Measurements from ENCODE around the gene LCNL1. TPM values are rescaled to one million over a fixed set of nuclear protein-coding genes. Genes with fewer than 3 reads are reported as not detected.

LCNL1 gene
- total RNA-seq, 1 donor from 2014 or later, result 0.45 TPM

DNA sequence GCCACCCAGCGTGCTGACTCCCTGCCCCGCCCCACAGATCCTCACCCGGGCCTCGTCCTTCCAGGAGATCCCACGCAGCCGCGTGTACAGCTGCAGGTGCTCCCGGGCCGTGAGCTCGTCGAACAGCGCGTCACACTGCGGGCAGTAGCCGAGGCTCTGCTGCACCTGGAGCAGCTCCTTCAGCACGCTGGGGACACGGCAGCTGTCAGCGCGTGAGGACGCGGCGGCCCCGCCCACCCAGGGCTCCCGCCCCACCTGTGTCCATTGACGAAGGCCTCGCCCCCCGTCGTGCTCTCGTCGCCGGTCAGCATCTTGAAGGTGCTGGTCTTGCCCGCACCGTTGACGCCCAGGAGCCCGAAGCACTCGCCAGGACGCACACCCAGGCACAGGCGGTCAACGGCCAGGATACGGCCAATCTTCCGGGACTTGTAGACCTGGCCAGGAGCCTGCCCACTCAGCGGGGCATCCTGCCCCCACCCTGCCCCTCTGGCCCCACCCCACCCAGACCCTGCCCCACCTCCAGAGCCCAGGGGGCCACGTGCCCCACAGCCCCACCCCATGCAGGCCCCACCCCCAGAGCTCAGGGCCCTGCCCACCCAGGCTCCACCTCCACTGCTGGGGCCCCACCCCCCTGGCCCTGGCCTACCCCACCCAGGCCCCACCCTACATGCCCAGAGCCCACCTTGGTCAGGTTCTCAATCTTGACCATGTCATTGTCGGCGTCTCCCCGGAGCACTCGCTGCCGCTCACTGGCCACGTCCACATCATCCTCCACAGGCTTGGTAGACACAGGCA lies 27.3 kb downstream of the LCNL1 start:
- H3K27ac ChIP-seq (ENCODE audit: low read depth, low read length), result no peak overlapping the region

GRCh38 chr9:137011156-137011555 lies 28.4 kb downstream of the LCNL1 start:
- no peaks in the 10 kb centered on the region for H3K4me1 ChIP-seq (ENCODE audit: insufficient read depth, low read length)
- H3K27ac Mint-ChIP-seq (ENCODE audit: unreplicated experiment), result no peak overlapping the region
- no peaks in the 10 kb centered on the region for H3K36me3 ChIP-seq (ENCODE audit: insufficient read depth, low read length)
- H3K4me3 ChIP-seq (ENCODE audit: insufficient read depth, low read depth, low read length), result no peak overlapping the region
- H3K9me3 ChIP-seq (ENCODE audit: insufficient read depth, low read depth, low read length), result no peaks in the 10 kb centered on the region
- no peak overlapping the region for H3K4me2 ChIP-seq (ENCODE audit: low read length)
- no peak overlapping the region for H3K4me3 Mint-ChIP-seq (ENCODE audit: unreplicated experiment)
- H3K27me3 ChIP-seq (ENCODE audit: insufficient read depth, low read length), result no peaks in the 10 kb centered on the region
- FAIRE-seq, result no peak
- H3K36me3 Mint-ChIP-seq (ENCODE audit: low read depth, unreplicated experiment), result peaks cover 5% of the 10 kb centered on the region
- no peaks in the 10 kb centered on the region for H3K27me3 Mint-ChIP-seq (ENCODE audit: low read depth, unreplicated experiment)
- H2AFZ ChIP-seq (ENCODE audit: low read depth, low read length), result no peak overlapping the region
- TF ChIP-seq EZH2 (IDR thresholded peaks at IDR 0.05; ENCODE audit: insufficient read depth, low read length) (no peak), CTCF (IDR thresholded peaks at IDR 0.05; ENCODE audit: insufficient read depth, low read depth, low read length) (no peak)
- no peaks in the 10 kb centered on the region for H3K9me3 Mint-ChIP-seq (ENCODE audit: unreplicated experiment)
- no peak overlapping the region for H3K9ac ChIP-seq (ENCODE audit: low read length)
- DNase-seq (ENCODE audit: low read depth), result no peak
- no peaks in the 10 kb centered on the region for H4K20me1 ChIP-seq (ENCODE audit: insufficient read depth, low read length)
- H3K4me1 Mint-ChIP-seq (ENCODE audit: low read depth, unreplicated experiment), result no peaks in the 10 kb centered on the region
- no peak overlapping the region for H3K27ac ChIP-seq (ENCODE audit: low read depth, low read length)
- no peaks in the 10 kb centered on the region for H3K79me2 ChIP-seq (ENCODE audit: insufficient read depth, low read length)

More for the DNA sequence above, 27.3 kb downstream of the LCNL1 start:
- no peak overlapping the region for H3K4me2 ChIP-seq (ENCODE audit: low read length)
- H3K9me3 Mint-ChIP-seq (ENCODE audit: unreplicated experiment), result no peaks in the 10 kb centered on the region
- H3K4me1 Mint-ChIP-seq (ENCODE audit: low read depth, unreplicated experiment), result no peaks in the 10 kb centered on the region
- no peaks in the 10 kb centered on the region for H3K27me3 Mint-ChIP-seq (ENCODE audit: low read depth, unreplicated experiment)
- H3K36me3 Mint-ChIP-seq (ENCODE audit: low read depth, unreplicated experiment), result peaks cover 2% of the 10 kb centered on the region
- H2AFZ ChIP-seq (ENCODE audit: low read depth, low read length), result no peak overlapping the region
- H3K79me2 ChIP-seq (ENCODE audit: insufficient read depth, low read length), result no peaks in the 10 kb centered on the region
- DNase-seq (ENCODE audit: low read depth) (no peak), FAIRE-seq (no peak)
- no peak overlapping the region for H3K4me3 Mint-ChIP-seq (ENCODE audit: unreplicated experiment)
- no peaks in the 10 kb centered on the region for H3K27me3 ChIP-seq (ENCODE audit: insufficient read depth, low read length)
- H4K20me1 ChIP-seq (ENCODE audit: insufficient read depth, low read length), result no peaks in the 10 kb centered on the region
- H3K4me3 ChIP-seq (ENCODE audit: insufficient read depth, low read depth, low read length), result no peak overlapping the region
- H3K9ac ChIP-seq (ENCODE audit: low read length), result no peak overlapping the region
- H3K36me3 ChIP-seq (ENCODE audit: insufficient read depth, low read length), result no peaks in the 10 kb centered on the region
- H3K4me1 ChIP-seq (ENCODE audit: insufficient read depth, low read length), result peaks cover 4% of the 10 kb centered on the region
- TF ChIP-seq EZH2 (IDR thresholded peaks at IDR 0.05; ENCODE audit: insufficient read depth, low read length), result no peak
- TF ChIP-seq CTCF (IDR thresholded peaks at IDR 0.05; ENCODE audit: insufficient read depth, low read depth, low read length), result no peak
- no peaks in the 10 kb centered on the region for H3K9me3 ChIP-seq (ENCODE audit: insufficient read depth, low read depth, low read length)
- H3K27ac Mint-ChIP-seq (ENCODE audit: unreplicated experiment), result no peak overlapping the region

All from astrocyte (in vitro differentiated cells and primary cell).